ENCODE data around the gene ANKS1B.

DNA sequence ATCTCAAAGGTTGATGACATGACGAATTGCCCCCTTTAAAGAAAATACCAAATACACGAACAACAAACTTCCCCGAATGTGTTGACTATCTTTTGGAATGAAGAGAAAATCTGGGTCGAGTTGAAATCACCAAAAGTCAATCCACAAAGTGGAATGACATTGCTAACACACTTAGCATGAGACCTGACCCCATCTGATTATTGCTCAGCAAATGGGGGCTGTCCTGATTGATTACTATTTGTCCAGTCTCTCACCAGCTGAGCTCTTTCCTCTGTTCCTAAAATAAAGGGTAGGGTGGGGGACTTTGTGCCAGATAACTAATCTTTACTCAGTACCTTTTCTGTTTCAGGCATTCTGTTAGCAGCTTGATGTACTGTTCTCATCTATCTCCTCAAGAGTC lies 1116.2 kb downstream of the ANKS1B start:
- no peak for TF ChIP-seq ESRRA (IDR thresholded peaks at IDR 0.05; ENCODE audit: low read length)
- TF ChIP-seq, protein P1, sequence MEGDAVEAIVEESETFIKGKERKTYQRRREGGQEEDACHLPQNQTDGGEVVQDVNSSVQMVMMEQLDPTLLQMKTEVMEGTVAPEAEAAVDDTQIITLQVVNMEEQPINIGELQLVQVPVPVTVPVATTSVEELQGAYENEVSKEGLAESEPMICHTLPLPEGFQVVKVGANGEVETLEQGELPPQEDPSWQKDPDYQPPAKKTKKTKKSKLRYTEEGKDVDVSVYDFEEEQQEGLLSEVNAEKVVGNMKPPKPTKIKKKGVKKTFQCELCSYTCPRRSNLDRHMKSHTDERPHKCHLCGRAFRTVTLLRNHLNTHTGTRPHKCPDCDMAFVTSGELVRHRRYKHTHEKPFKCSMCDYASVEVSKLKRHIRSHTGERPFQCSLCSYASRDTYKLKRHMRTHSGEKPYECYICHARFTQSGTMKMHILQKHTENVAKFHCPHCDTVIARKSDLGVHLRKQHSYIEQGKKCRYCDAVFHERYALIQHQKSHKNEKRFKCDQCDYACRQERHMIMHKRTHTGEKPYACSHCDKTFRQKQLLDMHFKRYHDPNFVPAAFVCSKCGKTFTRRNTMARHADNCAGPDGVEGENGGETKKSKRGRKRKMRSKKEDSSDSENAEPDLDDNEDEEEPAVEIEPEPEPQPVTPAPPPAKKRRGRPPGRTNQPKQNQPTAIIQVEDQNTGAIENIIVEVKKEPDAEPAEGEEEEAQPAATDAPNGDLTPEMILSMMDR (IDR thresholded peaks at IDR 0.05 in 2 of 3, conservative IDR thresholded peaks at IDR 0.05 in 1 of 3; ENCODE audit: control insufficient read depth in 2 of 3, extremely low read depth in 1 of 3, insufficient read depth in 1 of 3, low read depth in 3 of 3, low read length in 3 of 3), result no peak
- no peak for TF ChIP-seq MTA3 (IDR thresholded peaks at IDR 0.05; ENCODE audit: borderline replicate concordance, low read length)
- TF ChIP-seq, protein P2, sequence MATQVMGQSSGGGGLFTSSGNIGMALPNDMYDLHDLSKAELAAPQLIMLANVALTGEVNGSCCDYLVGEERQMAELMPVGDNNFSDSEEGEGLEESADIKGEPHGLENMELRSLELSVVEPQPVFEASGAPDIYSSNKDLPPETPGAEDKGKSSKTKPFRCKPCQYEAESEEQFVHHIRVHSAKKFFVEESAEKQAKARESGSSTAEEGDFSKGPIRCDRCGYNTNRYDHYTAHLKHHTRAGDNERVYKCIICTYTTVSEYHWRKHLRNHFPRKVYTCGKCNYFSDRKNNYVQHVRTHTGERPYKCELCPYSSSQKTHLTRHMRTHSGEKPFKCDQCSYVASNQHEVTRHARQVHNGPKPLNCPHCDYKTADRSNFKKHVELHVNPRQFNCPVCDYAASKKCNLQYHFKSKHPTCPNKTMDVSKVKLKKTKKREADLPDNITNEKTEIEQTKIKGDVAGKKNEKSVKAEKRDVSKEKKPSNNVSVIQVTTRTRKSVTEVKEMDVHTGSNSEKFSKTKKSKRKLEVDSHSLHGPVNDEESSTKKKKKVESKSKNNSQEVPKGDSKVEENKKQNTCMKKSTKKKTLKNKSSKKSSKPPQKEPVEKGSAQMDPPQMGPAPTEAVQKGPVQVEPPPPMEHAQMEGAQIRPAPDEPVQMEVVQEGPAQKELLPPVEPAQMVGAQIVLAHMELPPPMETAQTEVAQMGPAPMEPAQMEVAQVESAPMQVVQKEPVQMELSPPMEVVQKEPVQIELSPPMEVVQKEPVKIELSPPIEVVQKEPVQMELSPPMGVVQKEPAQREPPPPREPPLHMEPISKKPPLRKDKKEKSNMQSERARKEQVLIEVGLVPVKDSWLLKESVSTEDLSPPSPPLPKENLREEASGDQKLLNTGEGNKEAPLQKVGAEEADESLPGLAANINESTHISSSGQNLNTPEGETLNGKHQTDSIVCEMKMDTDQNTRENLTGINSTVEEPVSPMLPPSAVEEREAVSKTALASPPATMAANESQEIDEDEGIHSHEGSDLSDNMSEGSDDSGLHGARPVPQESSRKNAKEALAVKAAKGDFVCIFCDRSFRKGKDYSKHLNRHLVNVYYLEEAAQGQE (IDR thresholded peaks at IDR 0.05; ENCODE audit: low read depth, low read length), result no peak
- no peak for TF ChIP-seq EP300 (IDR thresholded peaks at IDR 0.05; ENCODE audit: borderline replicate concordance in 1 of 2, control insufficient read depth in 1 of 2, low read depth in 2 of 2, low read length in 2 of 2)
- no peak for TF ChIP-seq CHD1 (IDR thresholded peaks at IDR 0.05; ENCODE audit: low read depth, low read length)
- no peak for TF ChIP-seq BCL11A (IDR thresholded peaks at IDR 0.05; ENCODE audit: low read depth, low read length)
- no peak for TF ChIP-seq JUND (IDR thresholded peaks at IDR 0.05; ENCODE audit: low read depth, low read length)
- no peak for TF ChIP-seq GABPA (IDR thresholded peaks at IDR 0.05; ENCODE audit: low read depth)
- no peak for TF ChIP-seq NFYA (IDR thresholded peaks at IDR 0.05; ENCODE audit: borderline replicate concordance, low read depth, low read length)
- no peak for TF ChIP-seq MYC (IDR thresholded peaks at IDR 0.05; ENCODE audit: insufficient read depth, insufficient read length, insufficient replicate concordance, low read length, severe bottlenecking)
- no peak for TF ChIP-seq PAX5 (IDR thresholded peaks at IDR 0.05; ENCODE audit: borderline replicate concordance, low read depth, low read length)
- no peak for TF ChIP-seq EZH2 (IDR thresholded peaks at IDR 0.05; ENCODE audit: borderline replicate concordance, control insufficient read depth, low read depth, low read length)
- no peak for TF ChIP-seq YY1 (IDR thresholded peaks at IDR 0.05; ENCODE audit: low read depth, low read length)
